ENCODE measurements around the gene TMEM187. TPM values are rescaled to one million over a fixed set of nuclear protein-coding genes. Genes with fewer than 3 reads are reported as not detected.

Gene TMEM187
- total RNA-seq, 1 donor: 5.2 TPM

- TF ChIP-seq CTCF (IDR thresholded peaks at IDR 0.05; ENCODE audit: insufficient read depth, low read depth, low read length): no peak
- no peak overlapping the region for H3K4me3 ChIP-seq (ENCODE audit: low read depth, low read length)
- no peak for DNase-seq (ENCODE audit: low read depth)
These were observed 8.7 kb downstream of the TMEM187 start for GRCh38 chrX:153981231-153981630.

GRCh38 chrX:153981771-153982533, 9.4 kb downstream of the TMEM187 start:
- no peak overlapping the region for H3K4me3 ChIP-seq (ENCODE audit: low read depth, low read length)
- peak; percentile 82 for DNase-seq (ENCODE audit: low read depth)
- no peak for TF ChIP-seq CTCF (IDR thresholded peaks at IDR 0.05; ENCODE audit: insufficient read depth, low read depth, low read length)

- TF ChIP-seq CTCF (IDR thresholded peaks at IDR 0.05; ENCODE audit: insufficient read depth, low read depth, low read length): no peak
- DNase-seq (ENCODE audit: low read depth): no peak
- H3K4me3 ChIP-seq (ENCODE audit: low read depth, low read length): no peak overlapping the region
These were observed 10.8 kb downstream of the TMEM187 start for GRCh38 chrX:153983321-153983801.

- no peak overlapping the region for H3K4me3 ChIP-seq (ENCODE audit: low read depth, low read length)
- no peak for TF ChIP-seq CTCF (IDR thresholded peaks at IDR 0.05; ENCODE audit: insufficient read depth, low read depth, low read length)
- no peak for DNase-seq (ENCODE audit: low read depth)
These were observed 12.0 kb downstream of the TMEM187 start for GRCh38 chrX:153984351-153985178.

- TF ChIP-seq CTCF (IDR thresholded peaks at IDR 0.05; ENCODE audit: insufficient read depth, low read depth, low read length): no peak
- no peak for DNase-seq (ENCODE audit: low read depth)
These were observed 15.9 kb downstream of the TMEM187 start for GRCh38 chrX:153988493-153988892.

GRCh38 chrX:153989973-153990655, 17.6 kb downstream of the TMEM187 start:
- no peak overlapping the region for H3K4me3 ChIP-seq (ENCODE audit: low read depth, low read length)
- no peak for TF ChIP-seq CTCF (IDR thresholded peaks at IDR 0.05; ENCODE audit: insufficient read depth, low read depth, low read length)
- no peak for DNase-seq (ENCODE audit: low read depth)

More at GRCh38 chrX:153988493-153988892, 15.9 kb downstream of the TMEM187 start:
- no peak overlapping the region for H3K4me3 ChIP-seq (ENCODE audit: low read depth, low read length)
